ENCODE measurements around the gene WDHD1.
"Not testable (repeated sequence)": the region's sequence is repeated elsewhere in the genome, so short reads cannot be mapped to it uniquely, and the experiment has no call there.

The WDHD1 gene

GRCh38 chr14:55026793-55027561, at the start of gene WDHD1, which contains the start of gene SOCS4:
Gene WDHD1 (minus strand): TSS chr14:55027099. CDS start chr14:55026787, 312 bp downstream.
Gene SOCS4 (plus strand): TSS chr14:55027236. CDS start chr14:55043042, 15,806 bp downstream.
- DNase-seq = peak; percentile 94

- no peak for DNase-seq
These were observed 48.8 kb upstream of the WDHD1 start for GRCh38 chr14:55075628-55076175.

- no peak for DNase-seq
These were observed 47.8 kb upstream of the WDHD1 start for GRCh38 chr14:55074662-55075061.

- no peak for DNase-seq
These were observed 47.0 kb upstream of the WDHD1 start for GRCh38 chr14:55073856-55074255.

- peak; percentile 16 for DNase-seq
These were observed 45.2 kb upstream of the WDHD1 start for GRCh38 chr14:55071870-55072640.

GRCh38 chr14:55070981-55071411, 44.1 kb upstream of the WDHD1 start:
- DNase-seq = no peak

- DNase-seq = no peak
These were observed 39.3 kb upstream of the WDHD1 start for GRCh38 chr14:55066223-55066622.

- no peak for DNase-seq
These were observed 38.5 kb upstream of the WDHD1 start for GRCh38 chr14:55065411-55065810.

GRCh38 chr14:55064896-55065295, 38.0 kb upstream of the WDHD1 start:
- not testable (repeated sequence) for DNase-seq

GRCh38 chr14:55062517-55063351, 35.8 kb upstream of the WDHD1 start:
- DNase-seq = no peak

GRCh38 chr14:55059333-55059732, 32.4 kb upstream of the WDHD1 start:
- DNase-seq = no peak

GRCh38 chr14:55057919-55058318, 31.0 kb upstream of the WDHD1 start:
- no peak for DNase-seq

GRCh38 chr14:55054098-55054497, 27.2 kb upstream of the WDHD1 start:
- no peak for DNase-seq

GRCh38 chr14:55053500-55053899, 26.6 kb upstream of the WDHD1 start:
- no peak for DNase-seq

GRCh38 chr14:55053018-55053417, 26.1 kb upstream of the WDHD1 start:
- no peak for DNase-seq

- no peak for DNase-seq
These were observed 25.5 kb upstream of the WDHD1 start for GRCh38 chr14:55052269-55052930.

GRCh38 chr14:55051423-55052268, 24.7 kb upstream of the WDHD1 start, which contains the start of gene MAPK1IP1L:
Gene MAPK1IP1L (plus strand): TSS chr14:55051647. CDS start chr14:55061684, 10,037 bp downstream.
- peak; percentile 88 for DNase-seq

- DNase-seq = no peak
These were observed 24.2 kb upstream of the WDHD1 start for GRCh38 chr14:55051165-55051422.

GRCh38 chr14:55048900-55049436, 22.1 kb upstream of the WDHD1 start:
- DNase-seq = no peak

- no peak for DNase-seq
These were observed 20.6 kb upstream of the WDHD1 start for GRCh38 chr14:55047301-55048053.

Data from activated CD4-positive, alpha-beta T cell treated with anti-CD3 and anti-CD28 coated beads, Interleukin-2, amount 50 U/mL, for 1 hour (primary cell).